Measurements from ENCODE around the gene HSPA8. TPM values are rescaled to one million over a fixed set of nuclear protein-coding genes. Genes with fewer than 3 reads are reported as not detected.
"Not testable (repeated sequence)": the region's sequence is repeated elsewhere in the genome, so short reads cannot be mapped to it uniquely, and the experiment has no call there.

Gene HSPA8
- polyA plus RNA-seq, 1 of the 3 experiments (the other 2 are of a cell fraction): 2,088 TPM

- H3K9me2 ChIP-seq; POLR2A ChIA-PET; H3K27me3 ChIP-seq (ENCODE audit: insufficient read depth); H3K9me3 ChIP-seq; H2AFZ ChIP-seq (ENCODE audit: low read depth); DNase-seq: not testable (repeated sequence)
- peak overlapping the region; percentile 80 to 94 for H3K4me3 ChIP-seq (ENCODE audit: low read depth in 2 of 2, low read length in 1 of 2)
- H3K27ac ChIP-seq (ENCODE audit: low read depth in 2 of 2, low read length in 1 of 2): peak overlapping the region; percentile 53 to 99
- peak overlapping the region; percentile 77 for H3K4me2 ChIP-seq
- H3K4me1 ChIP-seq (ENCODE audit: control insufficient read depth in 1 of 2, insufficient read depth in 2 of 2, low read depth in 1 of 2, low read length in 1 of 2): peaks cover 20 to 39% of the 10 kb centered on the region in 2 experiments
- H3K9ac ChIP-seq: peak overlapping the region; percentile 100
- peaks cover 70% of the 10 kb centered on the region for H3K79me2 ChIP-seq (ENCODE audit: insufficient read depth)
- CTCF ChIA-PET: interaction anchor here (1.0 to 3.6 kb wide), 5 partner anchors 43 to 278 kb away, joined by 3 to 19 read pairs (median 4); no protein-coding TSS in a partner anchor
- peaks cover 61 to 64% of the 10 kb centered on the region in 2 experiments for H3K36me3 ChIP-seq (replicated peaks in 1 of 2; ENCODE audit: control insufficient read depth in 1 of 2, insufficient read depth in 2 of 2, low read length in 1 of 2)
- 21% methylated on average over 18 of the region's 18 CpGs for WGBS (ENCODE audit: low lambda C conversion rate)
- peaks cover 85% of the 10 kb centered on the region for H3F3A ChIP-seq (replicated peaks; ENCODE audit: insufficient read depth)
- H4K20me1 ChIP-seq (ENCODE audit: insufficient read depth): peaks cover 76% of the 10 kb centered on the region
- TF ChIP-seq MAX (IDR thresholded peaks at IDR 0.05; ENCODE audit: low read depth) (0 out of 2 replicates have a peak, but pooled peaks have one; percentile 5), YY1 (IDR thresholded peaks at IDR 0.05; ENCODE audit: low read depth) (peak; percentile 47; the same call in 1 of the 2 replicates)
These were observed 2.7 kb downstream of the HSPA8 start for GRCh38 chr11:123059041-123059920.

- WGBS (ENCODE audit: low lambda C conversion rate): 78% methylated on average over 5 of the region's 5 CpGs
- H3K79me2 ChIP-seq (ENCODE audit: insufficient read depth): peaks cover 55% of the 10 kb centered on the region
These were observed 4.2 kb downstream of the HSPA8 start for GRCh38 chr11:123057661-123058305.

More at GRCh38 chr11:123057661-123058305, 4.2 kb downstream of the HSPA8 start:
- peaks cover 88% of the 10 kb centered on the region for H3F3A ChIP-seq (replicated peaks; ENCODE audit: insufficient read depth)
- peaks cover 84% of the 10 kb centered on the region for H4K20me1 ChIP-seq (ENCODE audit: insufficient read depth)
- H3K4me1 ChIP-seq (ENCODE audit: control insufficient read depth in 1 of 2, insufficient read depth in 2 of 2, low read depth in 1 of 2, low read length in 1 of 2): peaks cover 9 to 32% of the 10 kb centered on the region in 2 experiments; a peak in 3 of 4 replicates
- H3K4me3 ChIP-seq (ENCODE audit: low read depth in 2 of 2, low read length in 1 of 2): peak overlapping the region in 1 of 2 experiments; percentile 94; a peak in 1 of 4 replicates
- peak overlapping the region; percentile 77 for H3K4me2 ChIP-seq
- peak overlapping the region; percentile 100; the same call in 1 of the 2 replicates for H3K9ac ChIP-seq
- H3K27me3 ChIP-seq (ENCODE audit: insufficient read depth): no peaks in the 10 kb centered on the region
- no peaks in the 10 kb centered on the region for H3K9me2 ChIP-seq
- peak overlapping the region; percentile 64 to 99; a peak in 3 of 4 replicates for H3K27ac ChIP-seq (ENCODE audit: low read depth in 2 of 2, low read length in 1 of 2)
- POLR2A ChIA-PET: interaction anchor here (0.5 to 0.9 kb wide), 3 partner anchors 11 to 189 kb away, joined by 3 to 5 read pairs (median 4); no protein-coding TSS in a partner anchor
- no peaks in the 10 kb centered on the region for H3K9me3 ChIP-seq
- TF ChIP-seq ELF1 (IDR thresholded peaks at IDR 0.05): no peak
- no peak for TF ChIP-seq IRF3 (IDR thresholded peaks at IDR 0.05; ENCODE audit: low read depth, low read length)
- TF ChIP-seq ZBTB33 (IDR thresholded peaks at IDR 0.05; ENCODE audit: borderline replicate concordance, low read depth): no peak
- TF ChIP-seq CHD2 (IDR thresholded peaks at IDR 0.05; ENCODE audit: low read length, partially characterized antibody): no peak
- no peak for TF ChIP-seq TAF1 (IDR thresholded peaks at IDR 0.05; ENCODE audit: borderline replicate concordance, low read depth, low read length)
- TF ChIP-seq TCF12 (IDR thresholded peaks at IDR 0.05): no peak
- no peak for TF ChIP-seq NRF1 (IDR thresholded peaks at IDR 0.05; ENCODE audit: low read depth, low read length)
- TF ChIP-seq PBX3 (IDR thresholded peaks at IDR 0.05): no peak
- TF ChIP-seq USF2 (IDR thresholded peaks at IDR 0.05; ENCODE audit: borderline replicate concordance, low read depth, low read length): no peak
- no peak for TF ChIP-seq EZH2phosphoT487 (IDR thresholded peaks at IDR 0.05; ENCODE audit: borderline replicate concordance, low read depth)
- no peak for TF ChIP-seq MXI1 (IDR thresholded peaks at IDR 0.05; ENCODE audit: low read depth, low read length)
- no peak for TF ChIP-seq EP300 (IDR thresholded peaks at IDR 0.05; ENCODE audit: borderline replicate concordance in 1 of 2, low read depth in 1 of 2, low read length in 1 of 2)
- TF ChIP-seq MAX (IDR thresholded peaks at IDR 0.05; ENCODE audit: low read depth): no peak
- no peak for TF ChIP-seq GABPA (IDR thresholded peaks at IDR 0.05; ENCODE audit: low read depth)
- TF ChIP-seq TEAD4 (IDR thresholded peaks at IDR 0.05; ENCODE audit: borderline replicate concordance, insufficient read depth): no peak
- no peak overlapping the region for H2AFZ ChIP-seq (ENCODE audit: low read depth)
- no peak for DNase-seq
- CTCF ChIA-PET: interaction anchor here (0.6 to 5.9 kb wide), 8 partner anchors 11 to 276 kb away, joined by 3 to 74 read pairs (median 6); no protein-coding TSS in a partner anchor
- H3K36me3 ChIP-seq (replicated peaks in 1 of 2; ENCODE audit: control insufficient read depth in 1 of 2, insufficient read depth in 2 of 2, low read length in 1 of 2): peaks cover 69 to 72% of the 10 kb centered on the region in 2 experiments
